ENCODE measurements around the gene TMEM164.

The TMEM164 gene

DNA sequence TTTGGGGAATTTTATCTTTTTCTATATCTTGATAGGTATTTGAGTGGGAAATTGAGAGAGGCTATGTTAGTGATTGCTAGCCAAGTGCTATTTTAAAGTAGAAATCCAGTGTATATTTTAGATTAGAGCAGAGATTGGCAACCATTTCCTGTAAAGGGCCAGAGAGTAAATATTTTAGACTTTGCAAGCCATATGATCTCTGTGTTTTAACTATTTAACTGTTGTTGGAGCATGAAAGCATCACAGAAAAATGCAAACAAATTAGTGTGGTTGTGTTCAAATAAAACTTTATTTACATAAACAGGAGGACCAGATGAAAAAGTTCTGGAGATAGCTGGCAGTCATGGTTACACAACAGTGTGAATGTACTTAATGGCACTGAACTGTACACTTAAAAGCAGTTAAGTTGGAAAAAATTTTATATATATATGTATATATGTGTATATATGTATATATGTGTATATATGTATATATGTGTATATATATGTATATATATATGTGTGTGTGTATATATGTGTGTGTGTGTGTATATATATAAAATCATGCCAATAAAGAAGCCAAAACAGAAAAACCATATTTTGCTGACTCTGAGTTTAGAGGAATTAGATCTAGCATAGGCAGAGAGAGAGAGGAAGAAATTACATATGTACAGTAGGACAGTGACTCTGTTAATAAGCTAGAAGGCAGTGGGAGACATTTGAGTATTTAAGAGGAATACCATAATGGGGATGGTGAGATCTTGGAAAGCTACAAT, 83.4 kb downstream of the TMEM164 start:
- DNase-seq, result no peak

GRCh38 chrX:110086916-110087484, 84.1 kb downstream of the TMEM164 start:
- no peak for DNase-seq

GRCh38 chrX:110087485-110088356, 84.8 kb downstream of the TMEM164 start:
- no peak for DNase-seq

DNA sequence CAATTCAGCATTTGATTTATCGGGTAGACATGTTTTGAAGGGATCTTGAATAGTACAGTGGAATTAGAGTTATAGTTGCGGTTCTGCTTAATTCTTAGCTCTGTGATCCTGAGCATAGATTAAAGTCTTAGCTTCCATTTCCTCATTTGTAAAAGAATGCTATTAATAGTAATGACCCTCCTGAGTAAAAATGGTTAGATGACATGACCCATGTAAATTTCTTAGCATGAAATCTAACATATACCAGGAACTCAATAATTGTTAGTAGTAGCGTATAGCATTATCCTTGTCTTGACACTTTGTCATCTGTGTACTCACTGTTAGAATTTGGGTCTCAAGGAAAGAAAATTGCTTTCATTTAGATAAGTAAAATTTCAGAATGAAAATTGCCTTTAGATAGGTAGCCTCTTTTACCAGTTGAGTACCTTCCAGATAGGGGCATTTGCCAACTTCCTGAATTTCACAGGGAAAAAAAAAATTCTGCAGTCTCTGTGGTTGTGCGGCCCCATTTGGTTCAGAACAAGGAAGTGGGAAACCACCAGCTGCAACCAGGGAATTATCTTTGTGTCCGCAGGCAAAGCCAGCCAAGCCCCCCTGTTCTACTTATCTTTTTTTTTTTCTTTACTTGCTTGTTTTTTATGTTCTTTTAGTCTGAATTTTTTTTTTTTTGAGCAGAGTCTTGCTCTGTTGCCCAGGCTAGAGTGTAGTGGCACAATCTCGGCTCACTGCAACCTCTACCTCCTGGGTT, 86.9 kb downstream of the TMEM164 start:
- no peak for DNase-seq

GRCh38 chrX:110097920-110098319, 95.0 kb downstream of the TMEM164 start:
- DNase-seq, result no peak

- DNase-seq, result no peak
Observed at GRCh38 chrX:110103344-110103743, 100.4 kb downstream of the TMEM164 start.

- no peak for DNase-seq
Observed at GRCh38 chrX:110104078-110104477, 101.2 kb downstream of the TMEM164 start.

- DNase-seq, result no peak
Observed at GRCh38 chrX:110108381-110108821, 105.5 kb downstream of the TMEM164 start.

- DNase-seq, result no peak
Observed at GRCh38 chrX:110114260-110114776, 111.4 kb downstream of the TMEM164 start.

- no peak for DNase-seq
Observed at GRCh38 chrX:110116066-110116980, 113.4 kb downstream of the TMEM164 start.

DNA sequence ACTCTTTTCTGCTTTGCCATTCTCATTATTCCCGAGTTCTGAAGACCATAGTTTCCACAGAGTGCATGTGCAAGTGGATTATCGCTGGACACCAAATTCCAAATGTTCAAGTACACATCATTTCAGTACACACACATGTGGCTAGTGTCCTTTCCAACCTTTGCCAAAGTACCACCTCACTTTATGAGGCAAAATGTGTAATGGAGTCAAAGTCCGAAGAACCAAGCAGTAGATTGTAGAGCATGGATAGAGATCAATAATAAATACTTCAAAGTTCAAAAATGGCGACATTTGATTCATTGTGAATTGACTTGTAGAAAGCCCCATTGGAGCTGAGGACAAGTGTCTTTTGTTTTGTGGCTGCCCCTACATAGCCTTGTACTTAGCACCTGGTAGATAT, 115.6 kb downstream of the TMEM164 start:
- DNase-seq, result no peak

DNA sequence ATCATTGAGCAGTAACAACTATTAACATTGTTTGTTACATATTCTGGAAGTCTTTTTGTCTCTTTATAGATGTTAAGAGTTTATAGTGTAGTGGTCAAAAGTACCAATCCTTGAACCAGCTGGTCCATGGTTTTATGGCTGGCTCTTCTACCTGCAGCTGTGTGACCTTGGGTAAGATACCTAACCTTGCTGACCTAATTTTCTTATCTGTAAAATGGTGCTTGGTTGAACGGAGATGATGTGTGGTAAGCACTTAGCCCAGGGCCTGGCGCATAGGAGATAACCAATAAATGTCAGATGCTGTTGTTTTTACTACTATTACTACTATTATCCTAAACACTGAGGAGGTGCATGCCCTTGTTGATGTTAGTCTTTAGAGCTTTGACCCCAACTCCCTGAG, 116.6 kb downstream of the TMEM164 start:
- DNase-seq, result no peak

DNA sequence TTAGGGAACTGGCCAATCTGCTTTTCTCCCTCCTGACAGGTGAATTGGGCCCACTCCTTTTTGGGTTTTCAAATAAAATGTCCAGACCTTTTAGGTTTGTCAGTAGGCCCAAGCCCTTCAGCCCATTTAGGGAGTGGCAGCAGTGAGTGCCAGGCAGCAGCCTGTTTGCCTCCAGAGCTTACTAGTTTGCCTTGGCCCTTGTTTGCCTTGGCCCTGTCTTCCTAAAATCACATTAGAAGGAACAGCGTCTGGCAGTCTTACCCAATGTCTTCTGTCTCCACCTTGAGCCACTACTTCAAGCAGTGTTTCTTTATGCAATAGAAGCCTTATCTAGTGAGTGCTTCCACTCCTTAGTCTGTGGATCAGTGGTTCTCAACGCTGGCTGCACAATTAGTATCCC, 117.1 kb downstream of the TMEM164 start:
- DNase-seq, result no peak

GRCh38 chrX:110123331-110123782, 120.4 kb downstream of the TMEM164 start:
- no peak for DNase-seq

- DNase-seq, result no peak
Observed at GRCh38 chrX:110125446-110126162, 122.7 kb downstream of the TMEM164 start.

GRCh38 chrX:110131031-110131430, 128.1 kb downstream of the TMEM164 start:
- DNase-seq, result no peak

DNA sequence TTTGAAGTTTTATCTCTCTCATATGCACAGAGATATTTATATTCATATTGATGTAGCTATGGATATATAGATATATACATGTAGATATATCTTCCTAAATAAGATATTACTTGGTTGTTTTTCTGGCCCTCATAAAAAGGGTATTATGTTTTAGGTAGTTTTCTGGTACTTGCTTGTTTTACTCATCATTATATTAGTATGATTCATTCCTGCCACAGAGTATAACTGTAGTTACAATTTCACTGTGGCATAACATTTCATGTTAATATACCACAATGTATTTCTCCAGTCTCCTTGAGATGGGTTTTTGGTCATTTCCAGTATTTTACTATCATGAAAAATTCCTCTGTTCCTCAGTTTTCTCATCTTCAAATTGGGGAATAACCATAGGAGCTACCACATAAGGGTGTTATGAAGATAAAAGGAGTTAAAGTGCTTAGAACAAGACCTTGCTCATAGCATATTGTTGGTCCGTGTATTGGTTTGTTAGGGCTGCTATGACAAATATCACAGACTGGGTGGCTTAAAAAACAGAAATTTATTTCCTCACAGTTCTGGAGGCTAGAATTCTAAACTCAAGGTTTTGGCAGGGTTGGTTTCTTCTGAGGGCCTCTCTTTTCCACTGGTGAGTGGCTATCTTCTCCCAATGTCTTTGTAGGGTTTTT, 129.7 kb downstream of the TMEM164 start:
- no peak for DNase-seq

DNA sequence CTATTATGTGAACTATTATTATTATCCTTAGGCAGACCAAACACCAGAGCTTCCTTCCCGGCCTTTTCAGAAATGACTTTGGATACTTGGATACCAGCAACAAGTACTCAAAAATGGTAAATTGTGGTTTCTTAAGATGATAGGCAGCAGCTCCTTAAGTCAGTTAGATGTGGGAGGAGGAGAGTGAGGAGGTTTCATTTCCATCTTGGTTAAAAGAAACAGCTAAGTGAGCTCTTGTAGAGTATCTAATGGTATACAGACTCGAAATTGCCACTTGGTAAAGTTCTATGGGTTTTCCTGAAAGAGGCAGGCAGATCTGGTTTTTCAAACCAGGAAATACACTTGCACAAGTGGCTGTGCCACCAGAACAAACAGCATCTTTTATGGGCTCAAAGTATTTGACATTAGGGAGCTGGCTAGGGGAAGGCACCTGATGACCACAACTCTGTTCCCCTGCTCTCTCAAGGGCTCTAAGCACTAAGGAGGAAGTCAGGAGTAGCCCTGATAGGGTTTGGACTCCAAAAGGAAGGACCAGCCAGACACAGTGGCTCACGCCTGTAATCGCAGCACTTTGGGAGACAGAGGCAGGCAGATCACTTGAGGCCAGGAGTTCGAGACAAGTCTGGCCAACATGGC, 130.9 kb downstream of the TMEM164 start:
- DNase-seq, result no peak

DNA sequence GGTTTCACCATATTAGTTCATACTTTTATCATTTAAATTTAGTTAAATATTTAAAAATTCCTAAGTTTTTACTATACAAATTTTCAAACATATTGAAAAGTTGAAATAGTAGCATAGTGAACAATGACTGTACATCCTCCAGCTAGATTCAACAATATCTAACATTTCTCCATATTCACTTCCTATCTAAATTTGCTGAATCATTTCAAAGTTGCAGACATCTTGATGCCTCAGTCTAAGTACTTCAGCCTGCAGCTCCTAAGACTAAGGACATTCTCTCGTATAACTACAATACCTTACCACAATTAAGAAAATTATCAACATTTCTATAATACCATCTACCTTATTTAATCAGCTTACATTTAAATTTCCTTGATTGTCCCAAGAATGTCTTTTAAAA, 132.7 kb downstream of the TMEM164 start:
- no peak for DNase-seq

- DNase-seq, result no peak
Observed at GRCh38 chrX:110136136-110136535, 133.2 kb downstream of the TMEM164 start.

Data from activated gamma-delta T cell treated with Interleukin-2 at 50 U/mL for 16 hours (primary cell).